HepG2 (cell line): ENCODE measurements around the gene USP7. TPM values are rescaled to one million over a fixed set of nuclear protein-coding genes. Genes with fewer than 3 reads are reported as not detected.

Source experiments
- FOXC1 ChIP-seq: sonication (generic); formaldehyde crosslinking; IDR thresholded peaks from 2 replicates; pipeline ENCODE4 v1.8.0; 2022; ENCODE audit warnings: mild to moderate bottlenecking, missing genetic modification reagents, borderline replicate concordance
- IRX3 ChIP-seq: sonication (generic); formaldehyde crosslinking; IDR thresholded peaks from 2 replicates; pipeline ENCODE4 v1.8.1; 2023; ENCODE audit warnings: mild to moderate bottlenecking, low read depth, missing genetic modification reagents, borderline replicate concordance
- LCORL ChIP-seq, 2 experiments: fragments of 450-650 bp in 1 of 2; sonication (generic) in 1 of 2; formaldehyde crosslinking in 1 of 2; IDR thresholded peaks; 2 replicates each; pipeline versions ENCODE4 v1.5.0 to v1.6.1; 2017 to 2020; ENCODE audit warnings: antibody characterized with exemption in 1 of 2, missing genetic modification reagents in 1 of 2
- RARA ChIP-seq: IDR thresholded peaks from 2 replicates; pipeline ENCODE4 v1.6.1; 2016; ENCODE audit warnings: missing genetic modification reagents, missing compliant biosample characterization
- RBM39 ChIP-seq: fragments of 200-400 bp; formaldehyde crosslinking; IDR thresholded peaks from one replicate; pipeline ENCODE4 v1.6.1; 2018; ENCODE audit warnings: antibody characterized with exemption, mild to moderate bottlenecking, low read depth, low read length; ENCODE audit not compliant: poor library complexity, severe bottlenecking
- REL ChIP-seq: sonication (generic); formaldehyde crosslinking; conservative IDR thresholded peaks from 2 replicates; pipeline ENCODE4 v1.8.0; 2022; ENCODE audit warnings: mild to moderate bottlenecking, missing genetic modification reagents, moderate library complexity
- RXRA ChIP-seq: sonication (generic); formaldehyde crosslinking; IDR thresholded peaks from 2 replicates; pipeline ENCODE4 v1.5.1; 2020; ENCODE audit warnings: missing genetic modification reagents
- TARDBP ChIP-seq: sonication (generic); formaldehyde crosslinking; IDR thresholded peaks from 2 replicates; pipeline ENCODE4 v1.8.0; 2022; ENCODE audit warnings: mild to moderate bottlenecking, missing genetic modification reagents
- ZBTB21 ChIP-seq: sonication (generic); formaldehyde crosslinking; IDR thresholded peaks from 2 replicates; pipeline ENCODE4 v1.4.0; 2020; ENCODE audit warnings: missing genetic modification reagents
- ZNF263 ChIP-seq: sonication (generic); formaldehyde crosslinking; IDR thresholded peaks from 2 replicates; pipeline ENCODE4 v1.4.0; 2020; ENCODE audit warnings: missing genetic modification reagents
- ZNF280D ChIP-seq: sonication (generic); formaldehyde crosslinking; IDR thresholded peaks from 2 replicates; pipeline ENCODE4 v1.5.1; 2020; ENCODE audit warnings: mild to moderate bottlenecking, missing genetic modification reagents
- ZNF33B ChIP-seq: sonication (generic); formaldehyde crosslinking; IDR thresholded peaks from 2 replicates; pipeline ENCODE4 v1.5.1; 2020; ENCODE audit warnings: mild to moderate bottlenecking, missing genetic modification reagents
- ZNF605 ChIP-seq: sonication (generic); formaldehyde crosslinking; IDR thresholded peaks from 2 replicates; pipeline ENCODE4 v1.8.0; 2022; ENCODE audit warnings: mild to moderate bottlenecking, missing genetic modification reagents
- ZNF687 ChIP-seq: sonication (generic); formaldehyde crosslinking; IDR thresholded peaks from 2 replicates; pipeline ENCODE4 v1.5.1; 2020; ENCODE audit warnings: mild to moderate bottlenecking, missing genetic modification reagents, moderate library complexity
- ZZZ3 ChIP-seq: sonication (generic); formaldehyde crosslinking; IDR thresholded peaks from 2 replicates; pipeline ENCODE4 v1.4.0; 2020; ENCODE audit warnings: missing genetic modification reagents, mild to moderate bottlenecking, borderline replicate concordance
- polyA plus RNA-seq, 8 experiments: library from polyadenylated mRNA; depleted of rRNA in 3 of 8; stranded (reverse) in 7 of 8; unstranded in 1 of 8; fragments of >200 nt; fragmentation: Illumina TruSeq in 4 of 8; extraction: Trizol in 4 of 8; gene quantifications; 2 replicates each; pipeline versions ENCODE4 v1.2.1 to v1.2.3, GENCODE V29; 2011 to 2016; ENCODE audit warnings: low read depth in 4 of 8, missing spikeins in 1 of 8, mixed read lengths in 1 of 8; ENCODE audit not compliant: insufficient read depth in 1 of 8
- total RNA-seq, 5 experiments: library from RNA; depleted of rRNA; stranded (reverse); fragments of >200 nt; fragmentation: Illumina TruSeq; extraction: Trizol; gene quantifications; 2 replicates each; pipeline ENCODE4 v1.2.3, GENCODE V29; 2016; ENCODE audit warnings: low read depth in 1 of 5
- TF ChIP-seq, protein P1 (sequence below): sonication (generic); IDR thresholded peaks from 2 replicates; pipeline ENCODE4 v1.6.1; 2016; ENCODE audit warnings: low read depth, borderline replicate concordance
- TF ChIP-seq, protein P2 (sequence below): sonication (generic); formaldehyde crosslinking; IDR thresholded peaks from 2 replicates; pipeline ENCODE4 v1.4.0; 2020; ENCODE audit warnings: missing genetic modification reagents, borderline replicate concordance

USP7 gene
- total and polyA plus RNA-seq, 2 of the 13 experiments (the other 11 are each of a cell fraction or from before 2014, with no cell fraction given), result 52.5 to 173 TPM

- TF ChIP-seq ZNF280D (CRISPR knock-in tag), result 0 out of 2 replicates have a peak, but pooled peaks have one; percentile 9
- TF ChIP-seq ZZZ3 (CRISPR knock-in tag), result no peak
- peak; percentile 19; the same call in 1 of the 2 replicates for TF ChIP-seq RARA (CRISPR knock-in tag)
- no peak for TF ChIP-seq ZBTB21 (CRISPR knock-in tag)
- peak; percentile 40 for TF ChIP-seq RBM39
- no peak for TF ChIP-seq LCORL (IDR thresholded peaks at IDR 0.05)
- peak; percentile 33; the same call in 1 of the 2 replicates for TF ChIP-seq LCORL (CRISPR knock-in tag; IDR thresholded peaks at IDR 0.05)
- TF ChIP-seq IRX3 (CRISPR knock-in tag), result no peak
- TF ChIP-seq ZNF33B (CRISPR knock-in tag), result peak; percentile 21; the same call in 1 of the 2 replicates
- peak; percentile 30; the same call in 1 of the 2 replicates for TF ChIP-seq ZNF263 (CRISPR knock-in tag)
- TF ChIP-seq FOXC1 (CRISPR knock-in tag), result peak; percentile 65; the same call in 1 of the 2 replicates
- TF ChIP-seq, protein P1, sequence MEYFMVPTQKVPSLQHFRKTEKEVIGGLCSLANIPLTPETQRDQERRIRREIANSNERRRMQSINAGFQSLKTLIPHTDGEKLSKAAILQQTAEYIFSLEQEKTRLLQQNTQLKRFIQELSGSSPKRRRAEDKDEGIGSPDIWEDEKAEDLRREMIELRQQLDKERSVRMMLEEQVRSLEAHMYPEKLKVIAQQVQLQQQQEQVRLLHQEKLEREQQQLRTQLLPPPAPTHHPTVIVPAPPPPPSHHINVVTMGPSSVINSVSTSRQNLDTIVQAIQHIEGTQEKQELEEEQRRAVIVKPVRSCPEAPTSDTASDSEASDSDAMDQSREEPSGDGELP, result 0 out of 2 replicates have a peak, but pooled peaks have one; percentile 36
- TF ChIP-seq ZNF687 (CRISPR knock-in tag), result peak; percentile 87
- TF ChIP-seq ZNF605 (CRISPR knock-in tag), result peak; percentile 81; the same call in 1 of the 2 replicates
- TF ChIP-seq, protein P2, sequence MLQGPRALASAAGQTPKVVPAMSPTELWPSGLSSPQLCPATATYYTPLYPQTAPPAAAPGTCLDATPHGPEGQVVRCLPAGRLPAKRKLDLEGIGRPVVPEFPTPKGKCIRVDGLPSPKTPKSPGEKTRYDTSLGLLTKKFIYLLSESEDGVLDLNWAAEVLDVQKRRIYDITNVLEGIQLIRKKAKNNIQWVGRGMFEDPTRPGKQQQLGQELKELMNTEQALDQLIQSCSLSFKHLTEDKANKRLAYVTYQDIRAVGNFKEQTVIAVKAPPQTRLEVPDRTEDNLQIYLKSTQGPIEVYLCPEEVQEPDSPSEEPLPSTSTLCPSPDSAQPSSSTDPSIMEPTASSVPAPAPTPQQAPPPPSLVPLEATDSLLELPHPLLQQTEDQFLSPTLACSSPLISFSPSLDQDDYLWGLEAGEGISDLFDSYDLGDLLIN (CRISPR knock-in tag), result no peak
- TF ChIP-seq RXRA (CRISPR knock-in tag), result 0 out of 2 replicates have a peak, but pooled peaks have one; percentile 19
- no peak for TF ChIP-seq REL (CRISPR knock-in tag)
- 0 out of 2 replicates have a peak, but pooled peaks have one; percentile 33 for TF ChIP-seq TARDBP
These were observed 77.8 kb downstream of the USP7 start (continued) for GRCh38 chr16:8885674-8886592.
